ENCODE results near the gene ARFRP1.
A peak's percentile ranks its signal among the peaks of the same experiment; 100 is the strongest.

Gene ARFRP1

GRCh38 chr20:63707558-63708300, at the start of gene ARFRP1, which contains the start of gene ZGPAT:
Gene ARFRP1 (minus strand): TSS chr20:63707976. CDS start chr20:63707091, 885 bp downstream.
Gene ZGPAT (plus strand): TSS chr20:63708039. CDS start chr20:63708581, 542 bp downstream.
- ChIA-PET POLR2A (interaction anchor here (0.5 to 1.2 kb wide), 3 partner anchors 32 to 353 kb away, joined by 3 to 4 read pairs (median 3); partner anchors contain the start of gene SLC2A4RG), CTCF (interaction anchor here (0.5 to 4.2 kb wide), 18 partner anchors 9 to 273 kb away, joined by 3 to 21 read pairs (median 4); partner anchors contain the start of genes LIME1, PRPF6, PTK6 and TNFRSF6B)
- TF ChIP-seq, protein P1, sequence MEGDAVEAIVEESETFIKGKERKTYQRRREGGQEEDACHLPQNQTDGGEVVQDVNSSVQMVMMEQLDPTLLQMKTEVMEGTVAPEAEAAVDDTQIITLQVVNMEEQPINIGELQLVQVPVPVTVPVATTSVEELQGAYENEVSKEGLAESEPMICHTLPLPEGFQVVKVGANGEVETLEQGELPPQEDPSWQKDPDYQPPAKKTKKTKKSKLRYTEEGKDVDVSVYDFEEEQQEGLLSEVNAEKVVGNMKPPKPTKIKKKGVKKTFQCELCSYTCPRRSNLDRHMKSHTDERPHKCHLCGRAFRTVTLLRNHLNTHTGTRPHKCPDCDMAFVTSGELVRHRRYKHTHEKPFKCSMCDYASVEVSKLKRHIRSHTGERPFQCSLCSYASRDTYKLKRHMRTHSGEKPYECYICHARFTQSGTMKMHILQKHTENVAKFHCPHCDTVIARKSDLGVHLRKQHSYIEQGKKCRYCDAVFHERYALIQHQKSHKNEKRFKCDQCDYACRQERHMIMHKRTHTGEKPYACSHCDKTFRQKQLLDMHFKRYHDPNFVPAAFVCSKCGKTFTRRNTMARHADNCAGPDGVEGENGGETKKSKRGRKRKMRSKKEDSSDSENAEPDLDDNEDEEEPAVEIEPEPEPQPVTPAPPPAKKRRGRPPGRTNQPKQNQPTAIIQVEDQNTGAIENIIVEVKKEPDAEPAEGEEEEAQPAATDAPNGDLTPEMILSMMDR (IDR thresholded peaks at IDR 0.05; ENCODE audit: control extremely low read depth, extremely low read depth, low read depth, missing control alignments) = no peak
- peak; percentile 92 for DNase-seq (ENCODE audit: extremely low spot score)

DNA sequence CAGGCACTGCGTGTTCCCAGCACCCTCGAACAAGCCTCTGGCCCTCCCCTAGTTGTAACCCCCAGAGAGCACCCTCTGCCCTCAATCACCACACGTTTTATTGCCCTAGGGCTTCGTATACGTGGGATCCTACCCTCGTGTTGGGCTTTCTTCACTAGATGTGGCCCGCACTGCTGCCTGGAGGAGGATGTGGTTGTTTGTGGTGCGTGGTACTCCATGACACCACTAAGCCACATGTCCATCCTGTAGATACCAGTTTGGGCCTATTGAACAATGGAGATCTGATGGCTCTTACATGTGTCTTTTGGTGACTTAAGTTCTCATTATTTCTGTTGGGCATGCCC, 48.8 kb upstream of the ARFRP1 start:
- ChIA-PET POLR2A (no interaction called here), CTCF (no interaction called here)
- DNase-seq (ENCODE audit: extremely low spot score) = no peak
- TF ChIP-seq, protein P1 (IDR thresholded peaks at IDR 0.05; ENCODE audit: control extremely low read depth, extremely low read depth, low read depth, missing control alignments) = no peak

DNA sequence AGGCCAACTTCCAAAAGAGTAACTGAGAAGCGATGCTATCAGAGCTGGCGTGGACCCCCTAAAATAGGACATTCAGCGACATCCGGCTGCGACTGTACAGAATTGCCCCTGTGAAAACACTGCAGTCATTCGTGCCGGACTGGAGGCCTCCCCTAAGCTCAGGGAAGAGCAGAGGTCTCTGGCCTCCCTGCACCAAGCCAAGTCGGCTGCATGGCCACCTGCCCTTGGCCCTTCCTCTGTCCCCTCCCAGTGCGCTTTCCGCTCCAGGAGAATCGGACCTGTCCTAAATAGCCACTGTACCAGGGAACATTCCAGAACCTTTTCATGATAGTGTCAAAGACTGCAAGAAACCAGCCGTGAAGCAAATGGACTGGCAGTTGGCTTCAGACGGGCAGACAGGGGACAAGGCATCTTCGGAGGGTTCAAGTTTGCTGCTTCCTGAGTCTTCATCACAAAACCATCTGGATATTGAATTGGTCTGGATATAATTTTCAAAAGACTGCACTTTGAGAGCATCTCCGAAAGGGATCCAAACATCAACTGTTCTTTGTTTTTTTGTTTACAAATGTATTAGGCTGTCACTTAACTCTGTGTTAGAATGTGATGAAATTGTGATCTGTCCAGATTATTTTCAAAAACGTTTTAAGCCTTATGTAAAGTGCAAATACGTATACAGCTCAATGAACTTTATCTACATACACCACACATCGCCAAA, 48.3 kb upstream of the ARFRP1 start:
- DNase-seq (ENCODE audit: extremely low spot score) = no peak
- ChIA-PET CTCF (no interaction called here), POLR2A (no interaction called here)
- TF ChIP-seq, protein P1 (IDR thresholded peaks at IDR 0.05; ENCODE audit: control extremely low read depth, extremely low read depth, low read depth, missing control alignments) = no peak

GRCh38 chr20:63754008-63754407, 46.2 kb upstream of the ARFRP1 start:
- POLR2A ChIA-PET = no interaction called here
- CTCF ChIA-PET = no interaction called here
- no peak for DNase-seq (ENCODE audit: extremely low spot score)
- TF ChIP-seq, protein P1 (IDR thresholded peaks at IDR 0.05; ENCODE audit: control extremely low read depth, extremely low read depth, low read depth, missing control alignments) = no peak

DNA sequence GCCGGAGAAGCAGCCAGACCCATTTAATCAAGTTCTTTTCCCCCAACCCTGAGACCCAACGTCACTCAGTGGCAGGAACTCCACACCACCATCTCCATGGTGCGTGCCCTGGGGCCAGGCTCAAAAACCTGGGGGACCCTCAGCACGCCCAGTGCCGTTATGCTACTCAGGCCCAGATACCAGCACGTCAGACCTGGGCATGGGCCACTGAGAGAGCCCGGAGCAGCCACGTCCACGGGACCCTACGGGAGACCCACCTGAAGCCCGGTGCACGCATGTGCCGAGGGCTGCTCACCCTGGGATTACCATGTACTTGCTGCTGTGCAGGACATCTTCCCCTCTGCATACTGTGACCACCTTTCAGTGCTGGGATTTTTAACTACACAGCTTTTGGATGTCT, 45.6 kb upstream of the ARFRP1 start:
- ChIA-PET POLR2A (no interaction called here), CTCF (no interaction called here)
- no peak for DNase-seq (ENCODE audit: extremely low spot score)
- TF ChIP-seq, protein P1 (IDR thresholded peaks at IDR 0.05; ENCODE audit: control extremely low read depth, extremely low read depth, low read depth, missing control alignments) = no peak

DNA sequence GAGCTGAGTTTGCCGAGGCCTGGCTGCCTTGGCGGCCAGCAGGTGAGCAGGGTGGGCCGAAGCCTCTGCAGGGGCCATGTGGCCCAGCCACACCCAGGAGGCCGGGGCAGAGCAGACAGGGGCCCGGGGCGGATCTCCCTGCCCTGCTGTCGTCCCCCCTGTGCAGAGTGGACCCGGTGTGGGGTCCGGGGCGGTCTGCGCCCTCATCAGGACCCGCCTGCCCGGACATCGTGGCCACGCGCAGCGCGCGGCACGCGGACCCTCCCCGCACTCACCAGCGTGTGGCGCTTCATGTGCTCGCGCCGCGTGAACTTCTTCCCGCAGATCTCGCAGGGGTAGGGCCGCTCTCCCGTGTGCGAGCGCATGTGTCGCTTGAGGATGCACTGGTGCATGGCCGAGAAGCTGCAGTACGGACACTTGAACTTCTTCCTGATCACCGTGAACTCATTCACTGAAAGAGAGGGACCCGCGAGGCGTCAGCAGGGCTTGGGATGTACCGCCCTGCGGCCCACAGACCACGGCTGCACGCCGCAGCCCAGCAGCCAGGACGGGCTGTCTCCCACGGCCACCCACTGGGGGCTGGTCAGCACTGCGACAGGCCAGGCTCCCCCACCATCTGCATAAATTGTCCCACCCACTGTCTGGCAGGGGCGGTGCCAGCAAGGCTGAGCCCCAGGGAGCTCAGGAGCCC, 44.8 kb upstream of the ARFRP1 start:
- no peak for DNase-seq (ENCODE audit: extremely low spot score)
- ChIA-PET POLR2A (no interaction called here), CTCF (interaction anchor here (1.6 kb wide), 1 partner anchor 9 kb away, joined by 6 read pairs; no protein-coding TSS in a partner anchor)
- TF ChIP-seq, protein P1 (IDR thresholded peaks at IDR 0.05; ENCODE audit: control extremely low read depth, extremely low read depth, low read depth, missing control alignments) = no peak

All from GM10248 (cell line).